VCaP (cell line): ENCODE data around the gene TTLL12.

Source experiments
- H3K27ac ChIP-seq: fragments of 450-650 bp; 2 replicates; pipeline ENCODE4 v1.5.1; 2017
- TF ChIP-seq, protein P1 (sequence below): fragments of 450-650 bp; conservative IDR thresholded peaks from 2 replicates; pipeline ENCODE4 v1.5.1; 2017; ENCODE audit warnings: mild to moderate bottlenecking, moderate library complexity

Gene TTLL12

GRCh38 chr22:43171019-43171491 is 15.9 kb downstream of the TTLL12 start:
- TF ChIP-seq, protein P1, sequence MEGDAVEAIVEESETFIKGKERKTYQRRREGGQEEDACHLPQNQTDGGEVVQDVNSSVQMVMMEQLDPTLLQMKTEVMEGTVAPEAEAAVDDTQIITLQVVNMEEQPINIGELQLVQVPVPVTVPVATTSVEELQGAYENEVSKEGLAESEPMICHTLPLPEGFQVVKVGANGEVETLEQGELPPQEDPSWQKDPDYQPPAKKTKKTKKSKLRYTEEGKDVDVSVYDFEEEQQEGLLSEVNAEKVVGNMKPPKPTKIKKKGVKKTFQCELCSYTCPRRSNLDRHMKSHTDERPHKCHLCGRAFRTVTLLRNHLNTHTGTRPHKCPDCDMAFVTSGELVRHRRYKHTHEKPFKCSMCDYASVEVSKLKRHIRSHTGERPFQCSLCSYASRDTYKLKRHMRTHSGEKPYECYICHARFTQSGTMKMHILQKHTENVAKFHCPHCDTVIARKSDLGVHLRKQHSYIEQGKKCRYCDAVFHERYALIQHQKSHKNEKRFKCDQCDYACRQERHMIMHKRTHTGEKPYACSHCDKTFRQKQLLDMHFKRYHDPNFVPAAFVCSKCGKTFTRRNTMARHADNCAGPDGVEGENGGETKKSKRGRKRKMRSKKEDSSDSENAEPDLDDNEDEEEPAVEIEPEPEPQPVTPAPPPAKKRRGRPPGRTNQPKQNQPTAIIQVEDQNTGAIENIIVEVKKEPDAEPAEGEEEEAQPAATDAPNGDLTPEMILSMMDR, result no peak
- H3K27ac ChIP-seq, result no peak overlapping the region

- H3K27ac ChIP-seq, result no peak overlapping the region
- TF ChIP-seq, protein P1, result no peak
Measured at GRCh38 chr22:43170131-43170480, 16.8 kb downstream of the TTLL12 start.

GRCh38 chr22:43169310-43170130 is 17.4 kb downstream of the TTLL12 start:
- no peak overlapping the region for H3K27ac ChIP-seq
- TF ChIP-seq, protein P1, result no peak

GRCh38 chr22:43168471-43169309 is 18.2 kb downstream of the TTLL12 start:
- H3K27ac ChIP-seq, result no peak overlapping the region
- TF ChIP-seq, protein P1, result no peak

DNA sequence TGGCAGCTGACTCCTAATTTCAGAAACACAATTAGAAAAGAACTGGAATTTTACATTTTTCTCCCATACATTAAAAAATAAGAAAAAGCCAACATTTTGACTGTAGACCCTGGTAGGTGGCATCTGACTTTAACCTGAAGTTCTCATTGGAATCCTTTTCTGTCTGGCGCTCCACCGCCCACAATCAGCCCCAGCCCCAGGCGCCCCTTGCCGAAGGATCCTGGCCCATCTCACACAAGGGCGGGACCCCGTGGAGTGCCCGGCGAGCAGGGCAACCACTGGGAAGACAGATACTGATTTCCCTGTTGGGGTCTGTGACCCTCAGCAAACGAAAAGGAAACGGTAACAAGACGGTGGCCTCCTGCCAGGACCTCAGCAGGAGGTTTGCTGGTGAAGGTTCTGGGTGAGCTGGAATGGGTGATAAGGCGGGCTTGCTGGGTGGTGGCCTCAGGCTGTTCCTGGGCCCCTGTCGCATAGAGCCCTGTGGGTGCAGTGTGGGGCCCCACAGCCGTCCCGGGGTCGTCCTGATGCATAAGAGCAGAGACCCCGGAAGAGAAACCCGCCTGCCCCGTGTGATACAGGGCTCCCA is 19.8 kb downstream of the TTLL12 start:
- no peak overlapping the region for H3K27ac ChIP-seq

DNA sequence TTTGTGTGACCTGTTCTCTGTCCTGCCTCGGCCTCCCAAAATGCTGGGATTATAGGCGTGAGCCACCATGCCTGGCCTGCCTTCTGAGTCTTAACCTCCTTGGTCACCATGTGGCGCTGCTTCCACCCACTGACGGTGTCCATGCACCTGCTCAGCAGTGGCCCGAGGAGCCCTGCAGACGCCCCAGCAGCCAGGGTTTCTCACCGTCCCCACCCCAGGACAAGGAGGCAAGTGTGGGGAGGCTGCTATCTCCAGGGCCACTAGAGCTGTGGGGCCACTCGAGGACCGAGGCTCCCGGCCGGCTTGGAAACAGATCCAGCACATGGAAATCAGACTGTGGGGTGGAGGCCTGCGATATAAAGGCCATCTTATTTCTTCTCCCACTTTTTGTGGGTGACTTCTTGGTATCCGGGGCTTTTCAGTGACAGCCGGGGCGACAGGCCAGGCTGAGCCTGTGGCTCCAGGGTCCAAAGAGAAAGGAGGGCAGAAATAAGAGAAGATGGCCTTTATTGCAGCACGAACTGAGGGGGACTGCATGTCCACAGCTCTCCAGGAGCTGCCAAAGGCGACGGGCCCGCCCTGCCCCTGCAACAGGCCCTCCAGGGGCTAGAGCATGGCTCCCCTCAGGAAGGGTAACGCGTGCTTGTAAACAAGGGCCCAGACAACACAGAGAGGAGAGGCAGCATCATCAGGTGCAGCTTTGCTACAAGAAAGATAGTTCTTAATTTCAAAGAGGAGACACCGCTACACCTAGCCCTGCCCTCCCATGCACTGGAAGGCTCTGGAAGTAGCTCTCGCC is 20.6 kb downstream of the TTLL12 start:
- H3K27ac ChIP-seq, result no peak overlapping the region
- TF ChIP-seq, protein P1, result no peak

More for the DNA sequence above, 19.8 kb downstream of the TTLL12 start:
- TF ChIP-seq, protein P1, result no peak
